Nephron progenitor cell (in vitro differentiated cells): ENCODE results near the gene TBX10.

Source experiments
- DNase-seq: peaks from one replicate; pipeline ENCODE4 v3.0.0; 2021
- H3K27ac Mint-ChIP-seq: 2 replicates; pipeline ENCODE4 v1.8.0; 2021; ENCODE audit warnings: mild to moderate bottlenecking, moderate library complexity, mixed read lengths
- H3K27me3 Mint-ChIP-seq: 2 replicates; pipeline ENCODE4 v1.8.0; 2021; ENCODE audit warnings: mild to moderate bottlenecking, low read depth, mixed read lengths; ENCODE audit not compliant: poor library complexity
- H3K36me3 Mint-ChIP-seq: 2 replicates; pipeline ENCODE4 v1.8.0; 2021; ENCODE audit warnings: low read depth, mixed read lengths
- H3K4me1 Mint-ChIP-seq: 2 replicates; pipeline ENCODE4 v1.8.0; 2021; ENCODE audit warnings: mixed read lengths
- H3K4me3 Mint-ChIP-seq: 2 replicates; pipeline ENCODE4 v1.8.0; 2021; ENCODE audit warnings: mild to moderate bottlenecking, moderate library complexity, mixed read lengths
- H3K9me3 Mint-ChIP-seq: 2 replicates; pipeline ENCODE4 v1.8.0; 2021; ENCODE audit warnings: mild to moderate bottlenecking, moderate library complexity, mixed read lengths
- TF ChIP-seq, protein P1 (sequence below): fragments of 200-600 bp; sonication (generic); IDR thresholded peaks from 2 replicates; pipeline ENCODE4 v1.5.0; 2021; ENCODE audit warnings: antibody characterized with exemption

Gene TBX10

DNA sequence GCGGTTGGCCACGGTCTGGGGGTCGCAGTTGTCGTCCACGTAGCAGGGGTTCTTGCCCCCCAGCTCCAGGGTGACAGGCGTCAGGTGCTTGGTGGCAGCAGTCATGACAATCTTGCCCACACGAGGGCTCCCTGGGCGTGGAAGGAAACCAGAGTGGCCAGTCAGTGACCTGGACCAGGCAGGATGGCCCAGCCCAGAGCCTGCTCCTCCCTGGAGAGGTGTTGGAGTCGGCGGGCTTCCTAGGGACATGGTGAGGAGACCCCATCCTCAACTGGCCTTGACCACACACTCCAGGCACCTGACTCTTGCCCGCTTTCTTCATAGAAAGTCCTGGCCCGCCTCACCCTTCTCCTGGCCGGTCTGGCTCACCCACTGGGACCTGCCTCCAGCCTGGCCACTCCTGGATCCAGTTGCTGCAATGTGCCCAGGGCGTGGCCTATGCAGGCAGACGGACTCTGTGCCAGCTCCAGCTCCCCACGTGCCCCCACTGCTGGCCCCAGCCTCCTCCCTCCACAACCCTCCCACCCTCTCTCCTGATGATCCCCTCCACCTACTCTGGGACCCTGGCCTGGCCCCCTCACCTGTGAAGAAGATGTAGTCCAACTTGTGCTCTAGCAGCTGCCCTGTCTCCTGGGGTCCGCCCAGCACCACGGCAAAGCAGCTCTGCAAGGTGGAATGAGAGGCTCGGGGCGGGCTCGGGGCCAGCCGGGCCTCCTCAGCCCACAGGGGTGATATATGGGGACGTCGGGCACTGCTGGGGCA, 26.2 kb upstream of the TBX10 start:
- Mint-ChIP-seq H3K27ac (no peak overlapping the region), H3K4me3 (no peak overlapping the region), H3K27me3 (peaks cover 7% of the 10 kb centered on the region), H3K4me1 (peaks cover 4% of the 10 kb centered on the region), H3K36me3 (no peaks in the 10 kb centered on the region), H3K9me3 (no peaks in the 10 kb centered on the region)
- TF ChIP-seq, protein P1, sequence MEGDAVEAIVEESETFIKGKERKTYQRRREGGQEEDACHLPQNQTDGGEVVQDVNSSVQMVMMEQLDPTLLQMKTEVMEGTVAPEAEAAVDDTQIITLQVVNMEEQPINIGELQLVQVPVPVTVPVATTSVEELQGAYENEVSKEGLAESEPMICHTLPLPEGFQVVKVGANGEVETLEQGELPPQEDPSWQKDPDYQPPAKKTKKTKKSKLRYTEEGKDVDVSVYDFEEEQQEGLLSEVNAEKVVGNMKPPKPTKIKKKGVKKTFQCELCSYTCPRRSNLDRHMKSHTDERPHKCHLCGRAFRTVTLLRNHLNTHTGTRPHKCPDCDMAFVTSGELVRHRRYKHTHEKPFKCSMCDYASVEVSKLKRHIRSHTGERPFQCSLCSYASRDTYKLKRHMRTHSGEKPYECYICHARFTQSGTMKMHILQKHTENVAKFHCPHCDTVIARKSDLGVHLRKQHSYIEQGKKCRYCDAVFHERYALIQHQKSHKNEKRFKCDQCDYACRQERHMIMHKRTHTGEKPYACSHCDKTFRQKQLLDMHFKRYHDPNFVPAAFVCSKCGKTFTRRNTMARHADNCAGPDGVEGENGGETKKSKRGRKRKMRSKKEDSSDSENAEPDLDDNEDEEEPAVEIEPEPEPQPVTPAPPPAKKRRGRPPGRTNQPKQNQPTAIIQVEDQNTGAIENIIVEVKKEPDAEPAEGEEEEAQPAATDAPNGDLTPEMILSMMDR = no peak
- DNase-seq = no peak

DNA sequence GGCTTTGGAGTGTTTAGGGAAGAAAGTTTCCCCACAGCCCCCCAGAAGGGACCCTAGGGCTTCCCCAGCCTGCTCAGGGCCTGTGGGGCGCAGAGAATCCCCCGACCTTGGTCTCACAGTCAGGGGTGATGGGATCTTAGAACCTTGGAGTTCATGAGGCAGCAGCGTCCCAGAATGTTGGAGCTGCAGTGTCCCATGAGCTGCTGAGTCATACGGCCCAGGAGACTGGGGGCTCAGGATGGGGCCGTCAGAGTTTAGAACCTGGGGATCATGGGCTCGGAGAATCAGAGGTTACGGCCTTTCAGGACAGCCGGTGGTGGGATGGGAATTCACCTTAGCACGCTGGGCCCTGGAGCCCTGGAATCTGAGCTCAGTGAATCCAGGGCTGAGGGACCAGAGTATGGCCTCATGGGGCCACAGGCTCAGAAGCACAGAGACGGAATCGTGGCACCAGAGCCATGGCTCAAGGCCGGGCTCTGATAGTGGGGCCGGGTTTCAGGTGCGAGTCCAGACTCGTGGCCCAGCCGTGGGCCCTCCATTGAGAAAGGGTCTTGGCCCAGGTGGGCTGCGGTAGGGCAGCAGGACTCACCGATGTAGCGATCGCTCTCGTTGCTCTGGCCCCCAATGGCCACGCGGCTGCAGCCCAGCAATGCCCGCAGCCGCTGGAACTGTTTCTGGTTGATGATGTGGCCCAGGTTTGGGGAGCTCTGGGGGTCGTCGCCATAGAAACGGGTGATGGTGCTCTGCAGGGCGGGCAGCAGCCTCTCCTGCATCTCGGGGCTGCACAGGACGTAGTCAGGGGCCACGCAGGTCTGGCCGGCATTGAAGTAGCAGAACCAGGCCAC, 25.4 kb upstream of the TBX10 start:
- Mint-ChIP-seq H3K4me3 (no peak overlapping the region), H3K27me3 (peaks cover 10% of the 10 kb centered on the region), H3K27ac (no peak overlapping the region), H3K4me1 (peaks cover 4% of the 10 kb centered on the region), H3K9me3 (no peaks in the 10 kb centered on the region), H3K36me3 (no peaks in the 10 kb centered on the region)
- no peak for DNase-seq
- TF ChIP-seq, protein P1 = no peak

DNA sequence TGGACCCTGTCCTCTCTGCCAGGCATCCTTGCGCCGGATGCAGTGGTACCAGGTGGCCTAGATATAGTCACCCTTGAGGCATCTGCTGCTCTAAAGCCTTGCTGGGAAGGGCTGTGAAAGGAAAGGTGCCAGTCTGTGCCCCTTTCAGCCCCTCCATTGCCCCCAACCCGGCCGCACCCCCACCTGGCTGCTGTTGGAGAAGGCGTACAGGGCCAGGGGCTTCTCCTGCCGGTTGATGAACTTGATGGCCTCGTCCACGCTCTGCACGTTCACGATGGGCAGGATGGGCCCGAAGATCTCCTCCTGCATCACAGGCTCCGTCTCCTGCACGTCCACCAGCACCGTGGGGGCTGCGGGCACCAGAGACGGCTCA, 24.6 kb upstream of the TBX10 start:
- H3K4me3 Mint-ChIP-seq = no peak overlapping the region
- no peaks in the 10 kb centered on the region for H3K36me3 Mint-ChIP-seq
- H3K27ac Mint-ChIP-seq = no peak overlapping the region
- no peaks in the 10 kb centered on the region for H3K9me3 Mint-ChIP-seq
- H3K27me3 Mint-ChIP-seq = peaks cover 10% of the 10 kb centered on the region
- TF ChIP-seq, protein P1 = no peak
- no peak for DNase-seq
- H3K4me1 Mint-ChIP-seq = peaks cover 4% of the 10 kb centered on the region

DNA sequence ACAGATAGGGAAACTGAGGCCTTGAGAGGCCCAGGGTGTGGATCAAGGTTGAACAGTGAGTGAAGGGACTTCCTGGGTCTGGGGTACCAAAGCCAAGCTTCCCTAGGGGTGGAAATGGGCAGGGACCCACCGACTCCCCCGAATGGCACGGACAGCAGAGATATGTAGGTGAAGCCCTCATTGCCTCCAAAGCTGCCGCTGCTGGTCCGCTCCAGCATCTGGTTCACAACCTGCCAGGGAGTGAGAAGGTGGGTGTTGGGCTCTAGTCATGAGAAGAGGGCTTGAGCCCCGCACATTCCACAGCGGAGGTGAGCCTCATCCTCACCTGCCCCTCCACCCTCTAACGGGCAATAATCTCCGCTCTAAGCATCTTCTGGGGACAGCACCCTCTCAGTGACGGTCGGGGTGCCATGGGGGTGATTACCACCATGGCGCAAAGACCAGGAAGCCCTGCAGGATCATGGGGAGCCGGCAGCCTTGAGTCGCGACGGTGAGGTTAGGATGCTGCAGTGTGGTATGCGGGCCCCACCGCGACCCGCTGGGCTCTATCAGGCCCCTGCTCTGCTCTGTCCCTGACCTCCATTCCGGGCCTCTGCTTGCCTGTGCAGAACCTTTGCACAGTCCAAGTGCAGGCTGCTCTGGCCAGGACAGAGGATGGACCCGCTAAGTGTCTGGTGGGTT, 24.1 kb upstream of the TBX10 start:
- H3K4me3 Mint-ChIP-seq = no peak overlapping the region
- H3K27me3 Mint-ChIP-seq = peaks cover 13% of the 10 kb centered on the region
- H3K27ac Mint-ChIP-seq = no peak overlapping the region
- H3K36me3 Mint-ChIP-seq = no peaks in the 10 kb centered on the region
- H3K9me3 Mint-ChIP-seq = no peaks in the 10 kb centered on the region
- TF ChIP-seq, protein P1 = no peak
- peaks cover 4% of the 10 kb centered on the region for H3K4me1 Mint-ChIP-seq
- no peak for DNase-seq

DNA sequence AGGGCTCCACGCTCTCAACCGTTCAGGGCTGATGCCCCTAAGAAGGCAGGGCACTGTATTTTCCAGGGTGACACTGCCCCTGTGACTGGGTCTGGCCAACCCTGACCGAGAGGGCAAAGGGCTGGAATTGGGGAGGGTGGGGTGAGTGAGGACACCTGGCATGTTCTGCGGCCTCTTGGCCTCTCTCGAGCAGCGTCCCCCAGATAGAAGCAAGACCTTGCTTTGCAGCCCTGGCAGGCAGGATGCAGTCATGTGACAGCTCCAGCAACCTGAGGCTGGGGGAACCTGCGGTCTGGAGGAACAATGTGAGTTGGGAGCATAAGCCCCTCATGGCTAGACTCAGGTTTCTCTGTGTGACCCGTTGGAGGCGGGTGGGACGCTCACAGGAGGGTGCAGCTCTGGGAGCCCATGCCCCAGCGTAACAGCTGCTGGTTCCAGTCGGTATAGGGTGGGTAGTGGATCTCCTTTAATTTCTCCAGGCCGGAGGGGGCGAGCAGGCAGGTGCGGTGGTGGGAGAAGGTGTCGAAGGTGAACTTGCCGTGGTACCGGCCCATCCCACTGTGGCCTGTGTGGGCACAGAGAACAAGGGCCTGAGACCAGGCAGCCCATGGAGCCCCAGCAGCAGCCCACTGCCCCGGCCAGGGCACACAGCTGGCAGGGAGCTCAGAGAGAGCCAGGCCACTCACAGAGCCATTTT, 23.4 kb upstream of the TBX10 start:
- Mint-ChIP-seq H3K4me3 (no peak overlapping the region), H3K36me3 (no peaks in the 10 kb centered on the region)
- TF ChIP-seq, protein P1 = no peak

More for the DNA sequence above, 23.4 kb upstream of the TBX10 start:
- peaks cover 4% of the 10 kb centered on the region for H3K4me1 Mint-ChIP-seq
- DNase-seq = no peak
- H3K27ac Mint-ChIP-seq = no peak overlapping the region
- no peaks in the 10 kb centered on the region for H3K9me3 Mint-ChIP-seq
- peaks cover 13% of the 10 kb centered on the region for H3K27me3 Mint-ChIP-seq
